K562 (cell line): ENCODE results near the gene ZNF613.
"Not testable (repeated sequence)": the region's sequence is repeated elsewhere in the genome, so short reads cannot be mapped to it uniquely, and the experiment has no call there.

ENCODE experiments used
- ADNP ChIP-seq: fragments of 200-800 bp; sonication (Bioruptor generic); IDR thresholded peaks from 2 replicates; pipeline ENCODE4 v1.6.1; 2016; ENCODE audit warnings: missing genetic modification characterization, missing compliant biosample characterization
- BACH1 ChIP-seq: fragments of 200-800 bp; sonication (Bioruptor generic); IDR thresholded peaks from 2 replicates; pipeline ENCODE4 v1.6.1; 2016; ENCODE audit warnings: missing genetic modification characterization, missing compliant biosample characterization
- BDP1 ChIP-seq: IDR thresholded peaks from 3 replicates; pipeline ENCODE4 v1.6.1; 2011; ENCODE audit not compliant: insufficient read length, insufficient read depth
- CBX5 ChIP-seq: IDR thresholded peaks from 2 replicates; pipeline ENCODE4 v1.6.1; 2014; ENCODE audit warnings: low read depth, borderline replicate concordance
- CTCF ChIP-seq, 3 experiments: IDR thresholded peaks in 2 of 3; conservative IDR thresholded peaks in 1 of 3; 2 replicates each; pipeline ENCODE4 v1.5.1; 2011 to 2012; ENCODE audit warnings: low read length in 3 of 3, mild to moderate bottlenecking in 3 of 3, control low read depth in 2 of 3, improper control_type of control experiment in 1 of 3, inconsistent platforms in 1 of 3, low read depth in 1 of 3, mixed read lengths in 1 of 3, moderate library complexity in 1 of 3; ENCODE audit not compliant: insufficient read depth in 2 of 3
- EZH2 ChIP-seq: IDR thresholded peaks from 2 replicates; pipeline ENCODE4 v1.6.1; 2012; ENCODE audit warnings: low read depth, mild to moderate bottlenecking, inconsistent platforms, low read length, borderline replicate concordance
- FUS ChIP-seq: fragments of 200-400 bp; formaldehyde crosslinking; optimal IDR thresholded peaks from 2 replicates; pipeline ENCODE3; 2017; ENCODE audit warnings: low read depth, low read length
- MTF1 ChIP-seq: fragments of 250-450 bp; sonication (Bioruptor Pico); IDR thresholded peaks from 2 replicates; pipeline ENCODE4 v1.9.0; 2021; ENCODE audit warnings: moderate library complexity, mild to moderate bottlenecking, inconsistent platforms, borderline replicate concordance
- NFIC ChIP-seq: fragments of 450-650 bp; IDR thresholded peaks from 2 replicates; pipeline ENCODE4 v1.6.1; 2017; ENCODE audit warnings: mild to moderate bottlenecking, inconsistent platforms
- ZNF140 ChIP-seq: fragments of 250-450 bp; sonication (Bioruptor Pico); IDR thresholded peaks from 2 replicates; pipeline ENCODE4 v1.8.0; 2021; ENCODE audit warnings: moderate library complexity, mild to moderate bottlenecking, inconsistent platforms
- TF ChIP-seq, protein P1 (sequence below): fragments of 450-650 bp; formaldehyde crosslinking; IDR thresholded peaks from 2 replicates; pipeline ENCODE4 v1.4.0; 2020; ENCODE audit warnings: mild to moderate bottlenecking, mixed read lengths

- not testable (repeated sequence) for TF ChIP-seq CBX5; EZH2; BACH1 (tag); NFIC; BDP1; ADNP; FUS; CTCF (IDR thresholded peaks at IDR 0.05 in 2 of 3, conservative IDR thresholded peaks at IDR 0.05 in 1 of 3; ENCODE audit: insufficient read depth in 2 of 3, low read depth in 1 of 3, low read length in 3 of 3); MTF1 (CRISPR knock-in tag); ZNF140 (CRISPR knock-in tag)
- TF ChIP-seq, protein P1, sequence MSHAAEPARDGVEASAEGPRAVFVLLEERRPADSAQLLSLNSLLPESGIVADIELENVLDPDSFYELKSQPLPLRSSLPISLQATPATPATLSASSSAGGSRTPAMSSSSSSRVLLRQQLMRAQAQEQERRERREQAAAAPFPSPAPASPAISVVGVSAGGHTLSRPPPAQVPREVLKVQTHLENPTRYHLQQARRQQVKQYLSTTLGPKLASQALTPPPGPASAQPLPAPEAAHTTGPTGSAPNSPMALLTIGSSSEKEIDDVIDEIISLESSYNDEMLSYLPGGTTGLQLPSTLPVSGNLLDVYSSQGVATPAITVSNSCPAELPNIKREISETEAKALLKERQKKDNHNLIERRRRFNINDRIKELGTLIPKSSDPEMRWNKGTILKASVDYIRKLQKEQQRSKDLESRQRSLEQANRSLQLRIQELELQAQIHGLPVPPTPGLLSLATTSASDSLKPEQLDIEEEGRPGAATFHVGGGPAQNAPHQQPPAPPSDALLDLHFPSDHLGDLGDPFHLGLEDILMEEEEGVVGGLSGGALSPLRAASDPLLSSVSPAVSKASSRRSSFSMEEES (CRISPR knock-in tag) = not testable (repeated sequence)
These were observed 21.2 kb upstream of the ZNF613 start for GRCh38 chr19:51906108-51906507.
